Stimulated activated CD8-positive, alpha-beta memory T cell treated with anti-CD3 and anti-CD28 coated beads, Interleukin-7, amount 100 ng/mL, for 1 hour (primary cell): ENCODE data around the gene FLAD1.
"Not testable (repeated sequence)": the region's sequence is repeated elsewhere in the genome, so short reads cannot be mapped to it uniquely, and the experiment has no call there.

Experiments
- DNase-seq, 2 donors: peaks; one replicate each; pipeline ENCODE4 v3.0.0-alpha.2; 2020; ENCODE audit warnings: low read depth in 2 of 2

The FLAD1 gene

DNA sequence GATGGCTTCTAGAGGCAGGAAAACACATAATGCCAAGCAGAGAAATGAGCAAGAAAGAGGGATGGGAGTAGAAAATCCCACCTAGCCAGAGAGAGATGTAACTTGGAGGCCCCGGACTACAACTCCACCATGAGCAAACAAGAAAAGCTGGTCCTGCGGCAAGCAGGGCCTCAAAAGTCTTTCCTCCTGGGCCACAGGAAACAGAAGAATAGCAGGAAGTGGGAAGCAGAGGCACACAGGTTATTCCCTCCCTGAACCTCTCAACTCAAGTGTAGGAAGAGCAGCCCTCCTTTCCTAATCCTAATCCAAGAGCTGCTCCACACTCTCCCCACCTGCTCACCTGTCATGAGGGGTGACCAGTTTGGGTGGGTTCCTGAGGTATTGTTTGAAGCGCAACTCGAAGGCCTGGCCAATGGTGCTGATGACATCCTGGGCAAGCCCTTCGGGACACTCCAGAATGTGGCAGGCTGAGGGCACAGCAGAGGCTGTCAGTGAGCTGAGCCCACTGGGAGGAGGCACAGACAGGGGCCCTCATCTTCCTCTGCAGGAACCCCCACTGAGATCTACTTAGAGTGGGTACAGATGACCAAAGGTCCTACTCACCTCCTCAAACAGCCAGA lies 15.7 kb upstream of the FLAD1 start:
- DNase-seq = no peak

DNA sequence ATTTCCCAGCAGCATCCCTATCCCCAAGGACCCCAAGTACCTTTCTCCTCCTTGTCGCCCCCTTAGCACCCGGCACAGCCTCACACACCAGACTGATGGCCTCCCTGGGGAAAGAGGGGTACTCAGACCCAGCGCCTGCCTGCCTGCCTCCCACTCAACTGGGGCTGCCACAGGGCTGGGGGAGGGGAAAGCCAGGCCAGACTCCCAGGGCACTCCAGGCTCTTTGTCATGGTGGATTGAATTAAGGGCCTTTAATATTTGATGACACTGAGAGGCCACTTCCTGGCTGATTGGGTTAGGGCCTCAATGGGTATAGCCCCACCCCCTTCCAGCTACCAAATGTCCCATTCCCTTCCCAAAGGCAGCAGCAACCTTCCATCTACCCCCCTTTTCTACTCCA lies 14.4 kb upstream of the FLAD1 start:
- DNase-seq = no peak

GRCh38 chr1:154969246-154969645 lies 13.9 kb upstream of the FLAD1 start:
- no peak for DNase-seq

GRCh38 chr1:154969860-154970452 lies 13.2 kb upstream of the FLAD1 start:
- DNase-seq = no peak

DNA sequence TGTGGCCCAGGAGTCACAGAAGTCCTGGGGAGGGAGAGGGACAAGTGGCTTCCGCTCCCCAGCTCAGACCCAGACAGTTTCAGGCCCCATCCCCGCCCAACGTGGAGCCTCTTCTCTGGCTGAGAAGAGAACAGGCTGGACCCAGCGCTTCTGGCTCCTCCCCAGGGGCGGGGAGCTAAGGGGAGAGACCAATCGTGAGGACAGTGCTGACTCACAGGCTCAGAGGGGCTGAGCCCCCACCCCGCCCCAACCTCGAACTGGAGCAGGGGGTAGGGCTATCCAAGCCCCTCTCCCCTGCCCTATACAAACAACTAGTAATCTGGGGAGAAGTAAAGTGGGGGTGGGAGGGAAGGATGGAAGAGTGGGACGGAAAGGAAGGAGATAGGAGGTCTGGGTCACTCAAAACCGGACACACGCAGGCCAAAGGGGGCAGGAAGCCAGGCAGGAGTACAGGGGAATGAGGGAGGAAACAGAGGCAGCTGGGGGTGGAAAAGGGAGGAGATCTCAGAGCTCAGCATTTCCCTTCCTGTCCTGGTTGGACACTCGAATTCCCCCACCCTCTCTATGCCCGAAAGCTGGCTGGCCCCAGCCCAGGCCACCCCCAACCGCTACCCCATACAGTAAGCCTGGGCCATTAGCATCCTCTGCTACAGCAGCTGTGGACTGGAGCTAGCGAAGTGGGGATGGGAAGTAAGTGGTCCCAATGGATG lies 12.4 kb upstream of the FLAD1 start, which contains the start of gene SHC1:
Gene SHC1, minus strand, starts transcription at position 117 of the 710 bp plus-strand sequence. CDS start 221 bp downstream, outside the sequence.
- no peak for DNase-seq

DNA sequence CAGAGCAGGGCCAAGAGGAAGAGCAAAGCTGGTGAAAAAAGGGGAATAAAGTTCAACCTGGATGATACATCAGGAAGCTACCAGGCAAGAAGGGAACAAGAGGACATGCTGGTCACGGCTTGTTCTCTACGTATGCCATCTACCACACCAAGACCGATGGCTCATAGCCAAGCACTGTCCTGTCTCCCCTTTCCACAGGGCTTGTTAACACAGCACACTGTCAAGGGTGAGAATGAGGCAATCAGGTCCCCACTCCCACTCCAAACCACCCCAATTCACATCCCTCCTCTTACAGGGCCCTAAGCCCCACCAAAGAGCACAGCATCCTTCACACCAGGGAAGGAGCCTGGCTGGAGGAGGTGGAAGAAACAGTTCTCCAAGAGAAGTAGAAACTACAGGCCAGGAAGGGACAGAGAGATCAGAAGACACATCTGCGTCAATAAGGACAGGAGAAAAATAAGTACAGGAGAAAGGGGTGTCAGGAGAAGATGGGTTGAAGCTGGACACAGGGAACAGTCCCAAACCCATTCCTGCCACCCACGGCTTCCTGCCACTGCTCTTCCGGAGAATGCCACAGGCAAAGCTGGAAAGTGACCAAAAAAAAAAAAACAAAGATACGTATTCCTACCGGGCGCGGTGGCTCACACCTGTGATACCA lies 11.7 kb upstream of the FLAD1 start:
- DNase-seq = no peak

DNA sequence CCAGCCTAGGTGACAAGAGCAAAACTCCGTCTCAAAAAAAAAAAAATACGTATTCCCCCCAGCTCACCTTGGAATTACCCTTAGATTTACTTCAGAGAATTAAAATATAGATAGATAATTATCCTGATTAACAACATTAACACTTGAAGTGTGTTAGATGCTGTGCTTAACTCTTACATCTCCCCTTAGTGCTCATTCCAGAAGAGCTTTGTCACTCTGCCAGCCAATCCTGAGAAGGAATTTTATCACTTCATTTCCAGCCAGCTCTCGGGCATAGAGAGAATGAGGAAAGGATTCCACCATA lies 11.0 kb upstream of the FLAD1 start:
- no peak for DNase-seq

DNA sequence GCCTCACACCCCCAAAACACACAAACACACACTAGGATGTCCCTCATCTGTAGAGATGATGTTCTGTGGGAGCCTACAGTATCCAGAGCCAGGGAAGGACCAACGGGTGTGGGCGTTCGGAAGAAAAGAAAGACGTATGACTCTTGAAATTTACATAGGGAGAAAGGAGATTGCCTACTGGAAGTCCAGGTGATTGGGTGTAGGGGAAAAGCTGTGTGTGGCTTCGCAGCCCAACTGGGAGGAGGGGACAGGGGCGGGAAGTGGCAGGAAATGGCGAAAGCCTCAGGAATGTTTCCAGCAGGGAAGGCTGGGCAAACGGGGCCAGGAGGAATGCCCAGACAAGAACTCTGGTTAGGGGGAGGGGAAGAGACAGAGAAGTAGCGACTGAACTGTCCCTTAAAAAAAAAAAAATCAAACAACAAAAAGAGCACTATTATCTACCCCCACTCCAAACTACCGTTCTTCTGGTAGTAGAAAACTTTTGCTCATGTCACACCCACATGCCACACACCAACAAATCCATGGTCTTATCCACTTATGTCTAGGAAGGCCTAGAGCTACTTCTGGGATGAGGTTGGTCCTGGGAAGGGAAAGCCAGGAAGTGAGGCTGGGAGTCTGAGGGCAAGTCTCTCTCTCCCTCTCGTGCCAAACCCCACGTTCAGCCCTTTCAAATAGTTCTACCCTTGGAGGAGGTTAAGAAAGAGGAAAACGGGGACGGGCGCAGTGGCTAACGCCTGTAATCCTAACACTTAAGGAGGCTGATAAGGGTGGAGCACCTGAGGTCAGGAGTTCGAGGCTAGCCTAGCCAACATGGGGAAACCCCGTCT lies 10.4 kb upstream of the FLAD1 start:
- no peak for DNase-seq

DNA sequence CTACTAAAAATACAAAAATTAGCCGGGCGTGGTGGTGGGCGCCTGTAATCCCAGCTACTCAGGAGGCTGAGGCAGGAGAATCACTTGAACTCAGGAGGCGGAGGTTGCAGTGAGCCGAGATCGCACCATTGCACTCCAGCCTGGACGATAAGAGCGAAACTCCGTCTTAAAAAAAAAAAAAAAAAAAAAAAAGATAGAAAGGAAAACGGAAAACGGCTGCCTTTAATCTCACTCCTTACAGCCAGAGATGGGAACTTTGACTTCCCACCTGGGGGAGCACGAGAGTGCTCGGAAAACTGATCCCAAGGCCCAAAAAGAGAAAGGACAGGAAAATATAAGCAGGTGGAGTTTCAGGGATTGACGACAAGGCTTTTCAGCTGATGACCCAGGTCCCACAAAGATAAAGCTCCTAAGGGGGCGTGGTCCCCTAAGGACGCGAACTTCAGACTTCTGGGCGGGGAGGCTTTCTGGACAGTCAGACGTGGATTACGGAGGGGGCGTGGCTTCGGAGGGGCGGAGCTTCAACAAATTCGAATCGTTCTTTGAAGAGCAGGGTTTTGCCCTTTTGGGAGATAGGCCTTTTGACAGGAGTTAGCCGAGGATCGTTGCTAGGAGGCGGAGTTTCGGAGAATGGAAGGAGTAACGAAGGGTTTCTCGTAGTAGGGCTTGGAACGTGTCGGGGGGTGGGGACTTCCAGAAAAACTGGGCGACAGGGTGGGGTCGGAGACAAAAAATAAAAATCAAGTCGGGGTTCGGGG lies 9.6 kb upstream of the FLAD1 start:
- peak; percentile 71 to 85 for DNase-seq

DNA sequence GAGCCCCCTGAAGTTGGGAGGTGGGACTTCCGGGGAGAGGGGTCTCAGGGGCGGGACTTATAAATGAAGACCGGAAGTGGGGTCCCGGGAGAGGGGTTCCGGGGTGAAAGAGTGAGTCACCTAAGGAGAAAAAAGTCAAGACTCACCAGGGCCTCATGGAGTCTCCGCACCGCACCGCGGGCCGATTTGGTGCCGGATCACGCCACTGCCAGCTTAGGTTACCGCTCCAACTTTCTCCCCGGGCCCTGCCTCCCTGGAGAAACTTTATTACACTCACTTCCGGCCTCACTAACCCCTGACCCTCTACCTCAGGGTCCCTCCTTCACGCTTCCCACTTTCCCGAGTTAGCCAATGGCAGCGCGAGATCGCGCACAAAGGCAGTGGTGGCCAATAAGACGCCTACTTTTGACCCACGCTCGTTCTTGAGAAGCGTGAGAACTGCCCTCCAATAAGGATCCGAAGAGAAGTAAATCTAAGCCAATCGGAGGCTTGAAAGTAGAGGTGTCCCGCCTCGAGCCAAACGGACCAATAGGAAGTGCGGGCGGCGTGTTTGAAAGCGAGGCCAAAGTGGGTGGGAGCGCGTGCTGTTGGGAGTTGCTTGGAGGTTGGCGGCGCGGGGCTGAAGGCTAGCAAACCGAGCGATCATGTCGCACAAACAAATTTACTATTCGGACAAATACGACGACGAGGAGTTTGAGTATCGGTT lies 8.9 kb upstream of the FLAD1 start, which contains the start of gene CKS1B:
Gene CKS1B, plus strand, starts transcription at position 580 of the 706 bp plus-strand sequence. Its CDS starts 65 bp downstream, at position 645.
- peak; percentile 90 for DNase-seq

DNA sequence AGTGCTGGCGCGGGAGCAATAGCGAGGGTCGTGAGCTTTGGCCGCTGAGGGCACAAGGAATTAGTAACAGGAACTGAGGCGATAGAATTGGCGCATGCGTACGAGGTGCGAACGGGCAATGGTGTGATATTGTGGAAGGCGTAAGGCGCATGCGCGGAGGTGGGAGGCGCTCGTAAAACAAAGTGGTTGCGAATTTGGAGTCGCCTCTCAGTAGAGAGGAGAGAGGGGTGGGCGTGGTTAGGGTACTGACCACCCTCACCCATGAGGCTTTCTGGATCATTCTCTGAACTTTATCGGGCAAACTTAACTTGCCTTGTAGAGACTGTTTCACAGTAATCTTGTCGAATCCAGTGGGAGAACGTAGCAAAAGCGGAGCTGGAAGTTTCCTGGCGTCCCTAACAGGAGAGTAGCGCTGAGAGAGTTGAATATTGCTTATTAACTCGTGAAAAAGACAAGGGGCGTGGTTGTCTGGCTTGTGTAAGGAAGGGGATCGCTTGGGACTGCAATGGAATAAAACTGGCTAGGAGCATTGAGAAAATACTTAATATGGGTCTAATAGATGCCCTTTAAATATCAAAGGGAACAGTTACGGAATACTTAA lies 8.2 kb upstream of the FLAD1 start:
- peak; percentile 83 to 88 for DNase-seq

DNA sequence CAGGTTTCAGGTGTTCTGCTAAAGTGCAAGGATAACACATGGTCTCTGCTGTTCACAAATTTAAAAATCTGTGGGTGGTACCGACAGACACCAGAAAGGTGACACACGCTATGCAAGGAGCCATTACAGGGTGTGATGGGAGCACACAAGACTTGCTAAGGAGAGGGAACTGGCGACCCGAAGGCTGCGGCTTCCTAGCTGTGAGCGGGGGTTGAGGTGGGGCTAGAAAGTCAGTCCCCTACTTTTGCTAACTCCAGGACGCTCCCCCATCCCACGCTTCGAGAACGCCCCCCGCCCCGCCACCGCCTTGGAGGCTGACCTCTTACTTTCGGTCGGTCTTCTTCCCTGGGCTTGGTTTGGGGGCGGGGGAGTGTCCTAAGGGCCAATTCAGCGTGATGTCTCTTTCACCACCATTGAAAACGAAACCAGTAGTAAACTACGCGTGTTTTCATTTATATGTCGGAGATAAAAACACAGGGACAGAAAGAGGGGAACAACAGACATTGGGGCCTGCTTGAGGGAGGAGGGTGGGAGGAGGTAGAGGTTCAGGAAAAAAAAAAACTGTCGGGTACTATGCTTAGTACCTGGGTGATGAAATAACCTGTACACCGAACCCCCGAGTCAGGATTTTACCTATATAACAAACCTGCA lies 7.6 kb upstream of the FLAD1 start:
- no peak for DNase-seq

- not testable (repeated sequence) for DNase-seq
Measured at GRCh38 chr1:154977762-154978161, 5.4 kb upstream of the FLAD1 start.

GRCh38 chr1:154978360-154978759 lies 4.8 kb upstream of the FLAD1 start:
- DNase-seq = no peak

- DNase-seq = no peak
Measured at GRCh38 chr1:154982341-154982740, 803 bp upstream of the FLAD1 start.

- DNase-seq = no peak
Measured at GRCh38 chr1:154983776-154984466, 777 bp downstream of the FLAD1 start.

GRCh38 chr1:154986736-154987135 lies 3.6 kb downstream of the FLAD1 start:
- not testable (repeated sequence) for DNase-seq

DNA sequence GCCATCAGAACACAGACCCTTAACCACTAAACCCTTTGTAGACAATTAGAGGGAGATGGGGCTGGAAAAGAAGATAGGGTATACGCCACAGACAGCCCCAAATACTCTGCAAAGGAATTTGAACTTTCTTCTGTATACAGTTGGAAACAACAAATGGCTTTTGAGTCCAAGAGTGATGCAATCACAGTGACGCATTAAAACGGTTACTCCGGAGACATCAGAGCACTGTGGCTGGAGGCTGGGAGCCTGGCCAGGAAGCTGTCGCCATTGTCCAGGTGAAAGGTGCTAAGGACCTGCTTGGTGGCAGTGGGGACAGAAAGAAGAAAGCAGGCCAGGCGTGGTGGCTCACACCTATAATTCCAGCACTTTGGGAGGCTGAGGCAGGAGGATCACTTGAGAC lies 4.2 kb downstream of the FLAD1 start:
- DNase-seq = no peak
